Measurements from ENCODE around the gene KIAA1671. TPM values are rescaled to one million over a fixed set of nuclear protein-coding genes. Genes with fewer than 3 reads are reported as not detected.

The KIAA1671 gene
- total and polyA plus RNA-seq, 2 donors (not counting 1 experiment from before 2014, with no cell fraction given), result 0.01 to 0.02 TPM

GRCh38 chr22:24964441-24964840 lies 11.9 kb downstream of the KIAA1671 start:
- H3K27me3 ChIP-seq (replicated peaks in 1 of 4; ENCODE audit: control extremely low read depth in 1 of 4, control insufficient read depth in 3 of 4, insufficient read depth in 4 of 4, low read length in 3 of 4), result peaks cover 0 to 3% (median 0%) of the 10 kb centered on the region in 4 experiments
- no peak for TF ChIP-seq CTCF (IDR thresholded peaks at IDR 0.05)
- no peak for TF ChIP-seq EZH2 (IDR thresholded peaks at IDR 0.05; ENCODE audit: borderline replicate concordance, insufficient read depth, low read depth, low read length, poor library complexity, severe bottlenecking)
- H3K4me3 ChIP-seq (ENCODE audit: control extremely low read depth in 1 of 5, extremely low read depth in 1 of 5, insufficient read depth in 1 of 5, low read depth in 2 of 5, low read length in 4 of 5), result no peak overlapping the region
- H3K79me2 ChIP-seq (ENCODE audit: control insufficient read depth, insufficient read depth, low read length), result no peaks in the 10 kb centered on the region
- H3K9me3 ChIP-seq (ENCODE audit: control extremely low read depth in 1 of 3, control insufficient read depth in 2 of 3, insufficient read depth in 1 of 3, low read length in 2 of 3), result peaks cover 0 to 3% (median 0%) of the 10 kb centered on the region in 3 donors
- Mint-ChIP-seq H3K4me3 (no peak overlapping the region), H3K9me3 (ENCODE audit: insufficient read depth) (no peaks in the 10 kb centered on the region), H3K27me3 (peaks cover 5% of the 10 kb centered on the region), H3K27ac (no peak overlapping the region), H3K4me1 (no peaks in the 10 kb centered on the region)
- no peak overlapping the region for H3K9ac ChIP-seq (ENCODE audit: low read length)
- no peak overlapping the region for H3K27ac ChIP-seq (ENCODE audit: low read length in 2 of 2)
- H2AFZ ChIP-seq (ENCODE audit: insufficient read depth, low read depth, low read length, poor library complexity, severe bottlenecking), result no peak overlapping the region
- no peak overlapping the region for H3K4me2 ChIP-seq (replicated peaks; ENCODE audit: low read depth, low read length, poor library complexity, severe bottlenecking)
- WGBS (ENCODE audit: insufficient coverage), result 86% methylated on average over 1 of the region's 3 CpGs
- CTCF ChIA-PET, result no interaction called here
- no peaks in the 10 kb centered on the region for H3K4me1 ChIP-seq (ENCODE audit: control insufficient read depth in 2 of 2, insufficient read depth in 2 of 2, low read length in 2 of 2)
- intact Hi-C loops (cut with micrococcal nuclease), result no loop called here
- H4K20me1 ChIP-seq (ENCODE audit: control insufficient read depth, insufficient read depth, low read length, poor library complexity, severe bottlenecking), result no peaks in the 10 kb centered on the region
- POLR2A ChIA-PET, result no interaction called here
- H3K36me3 ChIP-seq (replicated peaks in 1 of 2; ENCODE audit: control extremely low read depth in 1 of 2, control insufficient read depth in 1 of 2, extremely low read depth in 1 of 2, insufficient read depth in 2 of 2, low read length in 1 of 2), result no peaks in the 10 kb centered on the region
- no peak for ATAC-seq (ENCODE audit: low read depth)
- DNase-seq, result no peak

- intact Hi-C loops (cut with micrococcal nuclease), result no loop called here
Measured at GRCh38 chr22:24965822-24966626, 13.5 kb downstream of the KIAA1671 start.

More at GRCh38 chr22:24965822-24966626, 13.5 kb downstream of the KIAA1671 start:
- peaks cover 0 to 3% (median 0%) of the 10 kb centered on the region in 4 experiments for H3K27me3 ChIP-seq (replicated peaks in 1 of 4; ENCODE audit: control extremely low read depth in 1 of 4, control insufficient read depth in 3 of 4, insufficient read depth in 4 of 4, low read length in 3 of 4)
- no peaks in the 10 kb centered on the region for H4K20me1 ChIP-seq (ENCODE audit: control insufficient read depth, insufficient read depth, low read length, poor library complexity, severe bottlenecking)
- ChIA-PET CTCF (interaction anchor here (1.1 kb wide), 1 partner anchor 18 kb away, joined by 6 read pairs; no protein-coding TSS in a partner anchor), POLR2A (no interaction called here)
- Mint-ChIP-seq H3K27me3 (peaks cover 5% of the 10 kb centered on the region), H3K4me1 (no peaks in the 10 kb centered on the region), H3K27ac (no peak overlapping the region), H3K4me3 (no peak overlapping the region), H3K9me3 (ENCODE audit: insufficient read depth) (no peaks in the 10 kb centered on the region)
- WGBS (ENCODE audit: insufficient coverage), result 97% methylated on average over 9 of the region's 9 CpGs
- no peak overlapping the region for H3K4me3 ChIP-seq (ENCODE audit: control extremely low read depth in 1 of 5, extremely low read depth in 1 of 5, insufficient read depth in 1 of 5, low read depth in 2 of 5, low read length in 4 of 5)
- no peak for ATAC-seq (ENCODE audit: low read depth)
- no peak overlapping the region for H3K9ac ChIP-seq (ENCODE audit: low read length)
- H2AFZ ChIP-seq (ENCODE audit: insufficient read depth, low read depth, low read length, poor library complexity, severe bottlenecking), result no peak overlapping the region
- DNase-seq, result no peak
- no peak overlapping the region for H3K4me2 ChIP-seq (replicated peaks; ENCODE audit: low read depth, low read length, poor library complexity, severe bottlenecking)
- H3K79me2 ChIP-seq (ENCODE audit: control insufficient read depth, insufficient read depth, low read length), result no peaks in the 10 kb centered on the region
- peaks cover 0 to 2% (median 0%) of the 10 kb centered on the region in 3 donors for H3K9me3 ChIP-seq (ENCODE audit: control extremely low read depth in 1 of 3, control insufficient read depth in 2 of 3, insufficient read depth in 1 of 3, low read length in 2 of 3)
- H3K36me3 ChIP-seq (replicated peaks in 1 of 2; ENCODE audit: control extremely low read depth in 1 of 2, control insufficient read depth in 1 of 2, extremely low read depth in 1 of 2, insufficient read depth in 2 of 2, low read length in 1 of 2), result no peaks in the 10 kb centered on the region
- no peak overlapping the region for H3K27ac ChIP-seq (ENCODE audit: low read length in 2 of 2)
- TF ChIP-seq CTCF (IDR thresholded peaks at IDR 0.05) (no peak), EZH2 (IDR thresholded peaks at IDR 0.05; ENCODE audit: borderline replicate concordance, insufficient read depth, low read depth, low read length, poor library complexity, severe bottlenecking) (no peak)
- H3K4me1 ChIP-seq (ENCODE audit: control insufficient read depth in 2 of 2, insufficient read depth in 2 of 2, low read length in 2 of 2), result no peaks in the 10 kb centered on the region
